Activated CD4-positive, alpha-beta T cell treated with anti-CD3 and anti-CD28 coated beads for 36 hours (primary cell): ENCODE results near the gene SPAG17. TPM values are rescaled to one million over a fixed set of nuclear protein-coding genes. Genes with fewer than 3 reads are reported as not detected.

Experiments used
- ATAC-seq: fragments of 200-7000 bp; cut with Tn5 transposase; one replicate; pipeline ENCODE4 v1.10.0; 2021; ENCODE audit warnings: mild to moderate bottlenecking, moderate library complexity
- CTCF ChIA-PET: fragments of 350-600 bp; sonication (Branson Sonifier 250); formaldehyde crosslinking; loops from one replicate; lab custom pipeline; 2021; ENCODE audit warnings: antibody characterized with exemption; lab: Charles Lee
- POLR2A ChIA-PET: fragments of 350-600 bp; sonication (Branson Sonifier 250); formaldehyde crosslinking; loops from one replicate; lab custom pipeline; 2021; ENCODE audit warnings: antibody characterized with exemption, inconsistent platforms; lab: Charles Lee
- DNase-seq: peaks from one replicate; pipeline ENCODE4 v3.0.0-alpha.2; 2020
- H3K27ac Mint-ChIP-seq: one replicate; pipeline ENCODE4 v1.8.0; 2021; ENCODE audit warnings: mixed read lengths
- H3K27me3 Mint-ChIP-seq: one replicate; pipeline ENCODE4 v1.8.0; 2021; ENCODE audit warnings: mixed read lengths
- H3K36me3 Mint-ChIP-seq: one replicate; pipeline ENCODE4 v1.8.0; 2021; ENCODE audit warnings: low read depth, mixed read lengths
- H3K4me1 Mint-ChIP-seq: one replicate; pipeline ENCODE4 v1.8.0; 2021; ENCODE audit warnings: mixed read lengths
- H3K4me3 Mint-ChIP-seq: one replicate; pipeline ENCODE4 v1.8.0; 2021; ENCODE audit warnings: mild to moderate bottlenecking, moderate library complexity, mixed read lengths
- H3K9me3 Mint-ChIP-seq: one replicate; pipeline ENCODE4 v1.8.0; 2021; ENCODE audit warnings: low read depth, mixed read lengths
- intact Hi-C, 2 experiments: fragments of 100-400 bp; cut with DNase I in 1 of 2; cut with micrococcal nuclease in 1 of 2; formaldehyde crosslinking; loops; one replicate each; pipeline versions ENCODE4 v1.14.2 to v1.15.1; 2022 to 2024; cut with DNase I, micrococcal nuclease
- total RNA-seq, 2 experiments: library from RNA; stranded (reverse); gene quantifications; one replicate each; pipeline ENCODE4 v1.2.3, GENCODE V29; 2021

The SPAG17 gene
- total RNA-seq, result not detected

DNA sequence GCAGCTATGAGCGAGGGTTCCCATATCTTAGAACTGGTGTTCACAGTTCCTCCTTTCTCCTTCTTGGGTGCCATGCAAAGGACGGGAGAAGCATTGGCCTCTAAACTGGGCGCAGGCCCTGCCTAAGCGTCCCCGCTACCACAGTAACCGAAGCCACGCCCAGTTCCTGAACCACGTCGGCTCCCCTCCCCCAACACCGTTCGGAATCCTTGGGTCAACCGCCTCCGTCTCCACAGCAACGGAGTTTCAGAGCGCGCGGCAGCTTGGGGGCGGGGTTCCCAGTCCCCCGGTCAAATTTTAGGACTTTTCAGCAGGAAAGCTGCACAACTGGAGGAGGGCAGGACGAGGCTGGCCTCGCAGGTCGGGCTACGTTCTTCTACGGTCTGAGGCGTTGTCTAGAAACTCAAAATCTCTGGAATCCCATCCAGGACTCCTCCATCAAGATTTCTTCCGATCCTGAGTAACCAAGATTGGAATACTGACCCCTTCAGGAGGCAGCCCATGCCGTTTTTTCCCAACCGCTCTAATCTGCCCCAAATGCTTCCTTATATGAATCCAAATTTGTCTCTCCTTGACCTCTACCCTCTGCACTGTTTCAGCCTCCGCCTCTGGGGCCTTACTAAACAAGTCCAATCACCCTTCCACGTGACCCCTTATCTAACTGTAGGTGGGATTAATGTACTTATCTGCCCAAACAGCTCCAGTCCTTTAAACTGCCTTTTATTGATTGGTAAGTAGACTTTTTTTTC lies at the start of gene SPAG17:
TSS of gene SPAG17 (minus strand) at position 145 of the 749 bp plus-strand sequence. CDS start at position 74, 71 bp downstream.
- intact Hi-C loops, result no loop called here
- Mint-ChIP-seq H3K4me3 (peak within 1 kb of the TSS; percentile 10), H3K27ac (no peak within 1 kb of the TSS), H3K4me1 (peaks cover 5% of the 10 kb centered on the region), H3K27me3 (peaks cover 9% of the 10 kb centered on the region), H3K9me3 (peaks cover 6% of the 10 kb centered on the region), H3K36me3 (no peaks in the 10 kb centered on the region)
- peak; percentile 45 for DNase-seq
- ChIA-PET POLR2A (no interaction called here), CTCF (no interaction called here)
- peak; percentile 23 for ATAC-seq

GRCh38 chr1:118225471-118225870 lies 40.4 kb upstream of the SPAG17 start:
- no peak overlapping the region for H3K27ac Mint-ChIP-seq
- intact Hi-C loops, result no loop called here
- no peaks in the 10 kb centered on the region for H3K27me3 Mint-ChIP-seq
- H3K36me3 Mint-ChIP-seq, result no peaks in the 10 kb centered on the region
- H3K9me3 Mint-ChIP-seq, result no peaks in the 10 kb centered on the region
- ATAC-seq (no peak), DNase-seq (no peak)
- H3K4me1 Mint-ChIP-seq, result no peaks in the 10 kb centered on the region
- no peak overlapping the region for H3K4me3 Mint-ChIP-seq
- ChIA-PET CTCF (no interaction called here), POLR2A (no interaction called here)

DNA sequence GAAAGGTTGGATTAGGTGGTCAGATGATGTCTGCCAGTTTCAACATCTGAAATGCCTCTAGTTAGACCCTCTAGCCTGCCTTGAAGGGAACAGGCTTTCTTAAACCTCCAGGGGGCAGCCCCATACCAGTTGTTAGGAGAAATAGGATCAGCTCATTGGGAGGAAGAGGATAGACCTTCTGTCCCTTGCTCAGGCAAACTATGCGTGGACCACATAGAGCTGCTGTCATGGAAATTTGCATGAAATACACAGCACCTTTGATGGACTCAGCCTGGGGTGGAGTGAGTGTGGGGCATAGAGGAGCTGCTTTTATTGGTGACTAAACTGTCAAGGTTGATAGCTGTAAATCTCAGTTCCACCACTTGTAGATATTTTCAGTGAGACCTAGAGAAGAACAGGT lies 38.4 kb upstream of the SPAG17 start:
- Mint-ChIP-seq H3K27me3 (no peaks in the 10 kb centered on the region), H3K9me3 (no peaks in the 10 kb centered on the region), H3K4me1 (no peaks in the 10 kb centered on the region), H3K4me3 (no peak overlapping the region), H3K36me3 (no peaks in the 10 kb centered on the region), H3K27ac (no peak overlapping the region)
- intact Hi-C loops, result no loop called here
- CTCF ChIA-PET, result interaction anchor here (1.7 kb wide), 1 partner anchor 11 kb away, joined by 3 read pairs; no protein-coding TSS in a partner anchor
- POLR2A ChIA-PET, result no interaction called here
- DNase-seq, result no peak
- no peak for ATAC-seq

- intact Hi-C loops, result no loop called here
- CTCF ChIA-PET, result no interaction called here
- H3K4me1 Mint-ChIP-seq, result no peaks in the 10 kb centered on the region
- H3K36me3 Mint-ChIP-seq, result no peaks in the 10 kb centered on the region
- H3K9me3 Mint-ChIP-seq, result peaks cover 2% of the 10 kb centered on the region
- H3K27ac Mint-ChIP-seq, result no peak overlapping the region
- peaks cover 2% of the 10 kb centered on the region for H3K27me3 Mint-ChIP-seq
- POLR2A ChIA-PET, result no interaction called here
- ATAC-seq (no peak), DNase-seq (no peak)
- no peak overlapping the region for H3K4me3 Mint-ChIP-seq
These were observed 34.4 kb upstream of the SPAG17 start for GRCh38 chr1:118219438-118219837.

GRCh38 chr1:118217141-118217838 lies 32.3 kb upstream of the SPAG17 start:
- ATAC-seq, result no peak
- POLR2A ChIA-PET, result no interaction called here

GRCh38 chr1:118214866-118215265 lies 29.8 kb upstream of the SPAG17 start:
- POLR2A ChIA-PET, result no interaction called here
- ATAC-seq, result no peak
- CTCF ChIA-PET, result no interaction called here
- Mint-ChIP-seq H3K4me1 (no peaks in the 10 kb centered on the region), H3K27ac (no peak overlapping the region), H3K27me3 (peaks cover 2% of the 10 kb centered on the region), H3K4me3 (no peak overlapping the region), H3K36me3 (no peaks in the 10 kb centered on the region), H3K9me3 (peaks cover 2% of the 10 kb centered on the region)
- no peak for DNase-seq
- intact Hi-C loops, result no loop called here

More at GRCh38 chr1:118217141-118217838, 32.3 kb upstream of the SPAG17 start:
- peaks cover 2% of the 10 kb centered on the region for H3K9me3 Mint-ChIP-seq
- no peak overlapping the region for H3K27ac Mint-ChIP-seq
- no peaks in the 10 kb centered on the region for H3K4me1 Mint-ChIP-seq
- peaks cover 2% of the 10 kb centered on the region for H3K27me3 Mint-ChIP-seq
- no peak overlapping the region for H3K4me3 Mint-ChIP-seq
- no peak for DNase-seq
- CTCF ChIA-PET, result no interaction called here
- no peaks in the 10 kb centered on the region for H3K36me3 Mint-ChIP-seq
- intact Hi-C loops, result no loop called here

GRCh38 chr1:118210723-118211110 lies 25.7 kb upstream of the SPAG17 start:
- H3K9me3 Mint-ChIP-seq, result peaks cover 2% of the 10 kb centered on the region
- H3K4me1 Mint-ChIP-seq, result no peaks in the 10 kb centered on the region
- H3K4me3 Mint-ChIP-seq, result no peak overlapping the region
- no peak overlapping the region for H3K27ac Mint-ChIP-seq
- CTCF ChIA-PET, result no interaction called here
- POLR2A ChIA-PET, result no interaction called here
- ATAC-seq (no peak), DNase-seq (no peak)
- intact Hi-C loops, result no loop called here
- peaks cover 2% of the 10 kb centered on the region for H3K27me3 Mint-ChIP-seq
- H3K36me3 Mint-ChIP-seq, result no peaks in the 10 kb centered on the region

DNA sequence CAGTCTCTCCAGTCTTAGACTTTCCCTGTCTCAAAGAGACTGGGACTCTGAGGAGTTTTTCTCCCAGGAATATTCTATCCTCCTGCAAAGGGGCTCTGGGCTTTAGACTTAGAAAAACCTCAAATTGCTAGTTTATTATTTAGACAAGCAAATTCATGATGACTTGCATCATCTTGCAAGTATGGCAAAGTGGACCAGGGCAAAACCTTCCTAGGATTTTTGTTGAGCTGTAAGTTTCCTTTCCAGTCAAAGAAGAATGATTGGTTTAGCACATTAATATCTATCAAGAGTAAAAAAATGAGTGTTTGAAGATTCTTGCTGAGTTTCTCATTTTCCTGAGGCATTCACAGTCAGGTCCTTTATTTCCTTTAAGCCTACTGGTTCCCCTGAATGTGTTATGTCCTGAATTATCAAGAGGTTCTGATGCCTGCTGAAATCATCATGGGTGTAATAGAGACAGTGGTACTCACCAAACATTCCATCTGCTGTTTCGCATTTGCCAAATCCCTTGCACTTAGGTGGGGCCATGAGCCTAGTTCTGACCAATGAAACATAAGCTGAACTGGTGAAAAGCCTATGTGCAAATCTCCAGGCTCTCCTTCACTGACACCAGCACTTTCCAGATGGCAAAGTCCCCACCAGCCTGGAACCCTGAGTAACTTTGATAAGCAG lies 25.2 kb upstream of the SPAG17 start:
- intact Hi-C loops, result no loop called here
- Mint-ChIP-seq H3K36me3 (no peaks in the 10 kb centered on the region), H3K4me1 (no peaks in the 10 kb centered on the region), H3K4me3 (no peak overlapping the region), H3K9me3 (no peaks in the 10 kb centered on the region), H3K27ac (no peak overlapping the region), H3K27me3 (no peaks in the 10 kb centered on the region)
- ATAC-seq, result no peak
- no peak for DNase-seq
- ChIA-PET POLR2A (no interaction called here), CTCF (no interaction called here)

GRCh38 chr1:118209648-118210047 lies 24.6 kb upstream of the SPAG17 start:
- no peaks in the 10 kb centered on the region for H3K27me3 Mint-ChIP-seq
- no peaks in the 10 kb centered on the region for H3K36me3 Mint-ChIP-seq
- H3K9me3 Mint-ChIP-seq, result no peaks in the 10 kb centered on the region
- H3K4me3 Mint-ChIP-seq, result no peak overlapping the region
- no peak for DNase-seq
- H3K27ac Mint-ChIP-seq, result no peak overlapping the region
- POLR2A ChIA-PET, result no interaction called here
- ATAC-seq, result no peak
- CTCF ChIA-PET, result no interaction called here
- H3K4me1 Mint-ChIP-seq, result no peaks in the 10 kb centered on the region
- intact Hi-C loops, result no loop called here

GRCh38 chr1:118206966-118207365 lies 21.9 kb upstream of the SPAG17 start:
- Mint-ChIP-seq H3K9me3 (peaks cover 3% of the 10 kb centered on the region), H3K4me1 (peaks cover 2% of the 10 kb centered on the region), H3K4me3 (no peak overlapping the region), H3K27ac (no peak overlapping the region), H3K36me3 (no peaks in the 10 kb centered on the region), H3K27me3 (no peaks in the 10 kb centered on the region)
- DNase-seq, result no peak
- ATAC-seq, result no peak
- POLR2A ChIA-PET, result interaction anchor here (0.6 kb wide), 1 partner anchor 584 kb away, joined by 3 read pairs; no protein-coding TSS in a partner anchor
- CTCF ChIA-PET, result interaction anchor here (0.7 kb wide), 1 partner anchor 15 kb away, joined by 3 read pairs; no protein-coding TSS in a partner anchor
- intact Hi-C loops, result no loop called here

GRCh38 chr1:118204648-118205047 lies 19.6 kb upstream of the SPAG17 start:
- no peak overlapping the region for H3K27ac Mint-ChIP-seq
- H3K9me3 Mint-ChIP-seq, result peaks cover 5% of the 10 kb centered on the region
- ChIA-PET POLR2A (no interaction called here), CTCF (interaction anchor here (0.7 kb wide), 1 partner anchor 130 kb away, joined by 3 read pairs; no protein-coding TSS in a partner anchor)
- intact Hi-C loops, result no loop called here
- H3K4me3 Mint-ChIP-seq, result no peak overlapping the region
- DNase-seq (no peak), ATAC-seq (no peak)
- no peaks in the 10 kb centered on the region for H3K36me3 Mint-ChIP-seq
- H3K27me3 Mint-ChIP-seq, result no peaks in the 10 kb centered on the region
- peaks cover 4% of the 10 kb centered on the region for H3K4me1 Mint-ChIP-seq
